Measurements from ENCODE around the gene VTI1A. TPM values are rescaled to one million over a fixed set of nuclear protein-coding genes. Genes with fewer than 3 reads are reported as not detected.
"Not testable (repeated sequence)": the region's sequence is repeated elsewhere in the genome, so short reads cannot be mapped to it uniquely, and the experiment has no call there.

VTI1A gene
- total RNA-seq, 1 experiment from 2014 or later, result 18.1 TPM

DNA sequence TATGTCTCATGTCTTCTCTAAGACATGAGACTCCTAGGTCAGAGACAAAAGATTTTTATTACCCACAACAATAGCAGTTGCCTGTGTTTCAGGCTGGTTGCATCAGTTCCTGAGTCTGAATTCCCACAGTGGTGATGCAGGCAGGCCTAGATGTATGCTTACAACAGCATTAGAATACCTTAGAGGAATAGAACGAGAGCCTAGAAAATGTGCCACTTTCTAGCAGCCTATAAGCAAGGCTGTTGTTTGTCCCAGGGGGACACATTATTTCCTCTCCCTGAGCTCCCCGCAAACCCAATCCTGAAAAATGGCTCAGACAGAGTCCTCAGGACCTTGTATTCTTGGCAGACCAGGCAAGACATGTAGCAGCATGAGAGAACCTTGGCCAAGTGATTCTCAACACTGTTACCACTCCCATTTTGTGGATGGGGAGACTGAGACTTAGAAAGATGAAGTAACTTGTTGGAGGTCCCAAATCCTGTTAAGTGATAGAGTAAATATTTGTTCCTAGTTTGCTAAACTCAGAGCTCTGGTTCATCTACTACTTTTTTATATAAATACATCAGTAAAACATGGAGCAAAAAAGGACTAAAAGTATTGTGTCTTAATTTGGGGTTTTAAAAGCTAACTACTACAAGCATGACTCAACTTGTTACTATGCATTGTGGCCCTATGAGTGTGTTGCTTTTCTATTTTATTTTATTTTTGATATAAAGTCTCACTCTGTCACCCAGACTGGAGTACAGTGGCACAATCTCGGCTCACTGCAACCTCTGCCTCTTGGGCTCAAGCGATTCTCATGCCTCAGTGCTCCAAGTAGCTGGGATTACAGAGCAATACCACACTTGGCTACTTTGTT is 14.2 kb downstream of the VTI1A start:
- Histone ChIP-seq H3K9me3 (ENCODE audit: insufficient read depth, low read depth) (no peaks in the 10 kb centered on the region), H4K20me1 (ENCODE audit: insufficient read depth) (no peaks in the 10 kb centered on the region), H3F3A (ENCODE audit: insufficient read depth, low read depth) (no peaks in the 10 kb centered on the region), H3K36me3 (ENCODE audit: low read depth) (peaks cover 5% of the 10 kb centered on the region; the same call in 1 of the 2 replicates), H3K4me2 (no peak overlapping the region), H3K9me2 (ENCODE audit: insufficient read depth) (no peaks in the 10 kb centered on the region), H3K4me1 (replicated peaks; ENCODE audit: insufficient read depth) (no peaks in the 10 kb centered on the region), H3K4me3 (no peak overlapping the region), H2AFZ (no peak overlapping the region), H3K27ac (peak overlapping the region; percentile 78), H3K27me3 (ENCODE audit: insufficient read depth, low read depth) (no peaks in the 10 kb centered on the region), H3K79me2 (ENCODE audit: low read depth) (no peaks in the 10 kb centered on the region)
- ChIA-PET POLR2A (ENCODE audit: unreplicated experiment) (no interaction called here), CTCF (no interaction called here)
- TF ChIP-seq, protein P1, sequence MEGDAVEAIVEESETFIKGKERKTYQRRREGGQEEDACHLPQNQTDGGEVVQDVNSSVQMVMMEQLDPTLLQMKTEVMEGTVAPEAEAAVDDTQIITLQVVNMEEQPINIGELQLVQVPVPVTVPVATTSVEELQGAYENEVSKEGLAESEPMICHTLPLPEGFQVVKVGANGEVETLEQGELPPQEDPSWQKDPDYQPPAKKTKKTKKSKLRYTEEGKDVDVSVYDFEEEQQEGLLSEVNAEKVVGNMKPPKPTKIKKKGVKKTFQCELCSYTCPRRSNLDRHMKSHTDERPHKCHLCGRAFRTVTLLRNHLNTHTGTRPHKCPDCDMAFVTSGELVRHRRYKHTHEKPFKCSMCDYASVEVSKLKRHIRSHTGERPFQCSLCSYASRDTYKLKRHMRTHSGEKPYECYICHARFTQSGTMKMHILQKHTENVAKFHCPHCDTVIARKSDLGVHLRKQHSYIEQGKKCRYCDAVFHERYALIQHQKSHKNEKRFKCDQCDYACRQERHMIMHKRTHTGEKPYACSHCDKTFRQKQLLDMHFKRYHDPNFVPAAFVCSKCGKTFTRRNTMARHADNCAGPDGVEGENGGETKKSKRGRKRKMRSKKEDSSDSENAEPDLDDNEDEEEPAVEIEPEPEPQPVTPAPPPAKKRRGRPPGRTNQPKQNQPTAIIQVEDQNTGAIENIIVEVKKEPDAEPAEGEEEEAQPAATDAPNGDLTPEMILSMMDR (conservative IDR thresholded peaks at IDR 0.05), result no peak
- no peak for TF ChIP-seq EZH2 (IDR thresholded peaks at IDR 0.05; ENCODE audit: low read depth)
- no TSS peak for BruUV-seq (replicated peaks)
- no peak for DNase-seq
- intact Hi-C loops (cut with micrococcal nuclease; ENCODE audit: unreplicated experiment), result no loop called here

DNA sequence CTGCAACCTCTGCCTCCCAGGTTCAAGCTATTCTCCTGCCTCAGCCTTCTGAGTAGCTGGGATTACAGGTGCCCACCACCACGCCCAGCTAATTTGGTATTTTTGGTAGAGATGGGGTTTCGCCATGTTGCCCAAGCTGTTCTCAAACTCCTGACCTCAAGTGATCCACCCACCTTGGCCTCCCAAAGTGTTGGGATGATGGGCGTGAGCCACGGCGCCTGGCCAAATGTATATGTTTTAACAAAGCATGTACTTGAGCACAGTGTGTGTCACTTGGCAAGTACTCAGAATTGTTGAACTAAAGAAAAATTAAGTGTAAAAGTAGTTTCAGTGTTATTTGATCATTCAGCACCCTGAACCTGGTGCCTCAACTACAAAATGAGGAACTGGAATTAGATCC is 17.1 kb downstream of the VTI1A start:
- CTCF ChIA-PET; H3K4me1 ChIP-seq (replicated peaks; ENCODE audit: insufficient read depth); DNase-seq; H3F3A ChIP-seq (ENCODE audit: insufficient read depth, low read depth); BruUV-seq (replicated peaks); H2AFZ ChIP-seq; H3K9me2 ChIP-seq (ENCODE audit: insufficient read depth); H3K9me3 ChIP-seq (ENCODE audit: insufficient read depth, low read depth); H3K4me3 ChIP-seq; H3K27ac ChIP-seq; H3K36me3 ChIP-seq (ENCODE audit: low read depth); POLR2A ChIA-PET (ENCODE audit: unreplicated experiment); H3K27me3 ChIP-seq (ENCODE audit: insufficient read depth, low read depth); H3K79me2 ChIP-seq (ENCODE audit: low read depth); H3K4me2 ChIP-seq; intact Hi-C loops (cut with micrococcal nuclease; ENCODE audit: unreplicated experiment); H4K20me1 ChIP-seq (ENCODE audit: insufficient read depth): not testable (repeated sequence)

DNA sequence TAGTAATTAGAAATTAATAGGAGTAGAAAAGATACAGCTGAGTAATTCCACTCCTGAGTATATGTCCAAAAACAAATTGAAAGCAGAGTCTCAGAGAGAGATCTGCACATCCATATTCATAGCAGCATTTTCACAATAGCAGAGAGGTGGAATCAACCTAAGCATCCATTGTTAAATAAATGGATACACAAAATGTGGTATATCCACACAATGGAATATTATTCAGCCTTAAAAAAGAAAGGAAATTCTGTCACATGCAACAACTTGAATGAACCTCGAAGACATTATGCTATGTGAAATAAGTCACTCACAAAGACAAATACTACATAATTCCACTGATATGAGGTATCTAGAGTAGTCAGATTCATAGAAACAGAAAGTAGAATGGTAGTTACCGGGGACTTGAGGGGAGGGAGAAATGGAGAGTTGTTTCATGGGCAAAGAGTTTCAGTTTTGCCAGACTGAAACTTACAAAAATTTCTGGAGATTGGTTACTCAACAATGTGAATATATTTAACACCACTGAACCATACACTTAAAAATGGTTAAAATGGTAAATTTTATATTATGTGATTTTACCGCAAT is 18.4 kb downstream of the VTI1A start:
- no peaks in the 10 kb centered on the region for H3K27me3 ChIP-seq (ENCODE audit: insufficient read depth, low read depth)
- H3K4me2 ChIP-seq, result no peak overlapping the region
- intact Hi-C loops (cut with micrococcal nuclease; ENCODE audit: unreplicated experiment), result no loop called here

More for the DNA sequence above, 18.4 kb downstream of the VTI1A start:
- Histone ChIP-seq H3K9me2 (ENCODE audit: insufficient read depth) (no peaks in the 10 kb centered on the region), H3F3A (ENCODE audit: insufficient read depth, low read depth) (no peaks in the 10 kb centered on the region), H3K4me3 (no peak overlapping the region), H3K4me1 (replicated peaks; ENCODE audit: insufficient read depth) (no peaks in the 10 kb centered on the region), H4K20me1 (ENCODE audit: insufficient read depth) (no peaks in the 10 kb centered on the region), H3K79me2 (ENCODE audit: low read depth) (no peaks in the 10 kb centered on the region), H3K27ac (no peak overlapping the region), H3K36me3 (ENCODE audit: low read depth) (peaks cover 5% of the 10 kb centered on the region; the same call in 1 of the 2 replicates), H2AFZ (no peak overlapping the region), H3K9me3 (ENCODE audit: insufficient read depth, low read depth) (no peaks in the 10 kb centered on the region)
- TF ChIP-seq, protein P1 (conservative IDR thresholded peaks at IDR 0.05), result no peak
- no peak for TF ChIP-seq EZH2 (IDR thresholded peaks at IDR 0.05; ENCODE audit: low read depth)
- ChIA-PET POLR2A (ENCODE audit: unreplicated experiment) (no interaction called here), CTCF (no interaction called here)
- BruUV-seq (replicated peaks), result no TSS peak
- no peak for DNase-seq
